Body of pancreas (tissue), 4 donors: ENCODE data around the gene PRSS3. TPM values are rescaled to one million over a fixed set of nuclear protein-coding genes. Genes with fewer than 3 reads are reported as not detected.
"Not testable (repeated sequence)": the region's sequence is repeated elsewhere in the genome, so short reads cannot be mapped to it uniquely, and the experiment has no call there.

Experiments used
- ATAC-seq: fragments of 150-250 bp; one replicate; pipeline ENCODE4 v1.9.1; 2016
- DNase-seq, 4 donors: peaks; one replicate each; pipeline ENCODE4 v3.0.0-alpha.2; 2019
- H3K27ac ChIP-seq, 4 donors: fragments of 200-600 bp; sonication (generic); 1 replicate in 3 of 4; 2 replicates in 1 of 4; pipeline versions ENCODE4 v1.5.1 to v1.6.1; 2016 to 2019; ENCODE audit warnings: mild to moderate bottlenecking in 1 of 4, mixed read lengths in 1 of 4, moderate library complexity in 1 of 4
- H3K27me3 ChIP-seq, 2 donors: fragments of 200-600 bp; sonication (generic); one replicate each; pipeline ENCODE4 v1.6.0; 2016; ENCODE audit warnings: mild to moderate bottlenecking in 1 of 2
- H3K36me3 ChIP-seq, 2 donors: fragments of 200-600 bp; sonication (generic); replicated peaks in 1 of 2; 2 replicates each; pipeline ENCODE4 v1.5.1; 2016; ENCODE audit warnings: low read depth in 2 of 2; ENCODE audit not compliant: insufficient read depth in 1 of 2
- H3K4me1 ChIP-seq: fragments of 200-600 bp; sonication (generic); one replicate; pipeline ENCODE4 v1.6.0; 2016
- H3K4me3 ChIP-seq, 2 donors: fragments of 200-600 bp; sonication (generic); 1 replicate in 1 of 2; 2 replicates in 1 of 2; pipeline ENCODE4 v1.5.1; 2016 to 2019
- H3K9me3 ChIP-seq, 3 donors: fragments of 200-600 bp; sonication (generic); 1 replicate in 2 of 3; 2 replicates in 1 of 3; pipeline ENCODE4 v1.5.1; 2016
- POLR2A ChIP-seq, 3 donors: fragments of 450-650 bp; IDR thresholded peaks; one replicate each; pipeline ENCODE4 v1.6.1; 2016; ENCODE audit warnings: antibody characterized with exemption in 3 of 3, mild to moderate bottlenecking in 2 of 3
- WGBS, 2 donors: methylation state at CpG; one replicate each; pipeline ENCODE4 v1.1.5; 2017; 5-methylcytosine and 5-hydroxymethylcytosine counted together
- intact Hi-C: fragments of 100-400 bp; cut with DNase I; formaldehyde crosslinking; loops from one replicate; pipeline ENCODE4 v1.15.1; 2023
- total RNA-seq, 2 donors: library from RNA; depleted of rRNA; stranded (reverse); fragments of >200 nt; gene quantifications; one replicate each; pipeline ENCODE4 v1.1.0, GENCODE V29; 2016
- TF ChIP-seq, protein P1 (sequence below), 7 experiments: fragments of 450-650 bp in 4 of 7; fragments of 200-600 bp in 3 of 7; sonication (generic) in 3 of 7; IDR thresholded peaks; one replicate each; pipeline ENCODE4 v1.5.1; 2016 to 2019; ENCODE audit warnings: antibody characterized with exemption in 7 of 7

Gene PRSS3
- total RNA-seq, 2 donors from 2014 or later: 526 to 604 TPM

DNA sequence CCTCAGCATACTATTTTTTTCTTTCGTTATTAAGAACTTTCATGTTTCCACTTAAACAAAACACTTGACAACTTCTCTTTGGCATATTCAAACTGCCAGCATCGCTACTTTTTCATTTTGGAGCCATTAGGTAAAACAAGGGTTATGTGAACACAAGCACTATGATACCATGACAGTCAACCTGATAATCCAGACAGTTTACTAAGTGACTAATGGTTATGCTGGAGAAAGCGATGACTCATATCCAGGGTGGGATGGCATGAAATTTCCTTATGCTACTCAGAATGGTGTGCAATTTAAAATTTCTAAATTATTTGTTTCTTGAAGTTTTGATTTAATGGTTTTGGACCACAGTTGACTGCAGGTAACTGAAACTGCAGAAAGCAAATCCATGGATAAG lies 29.9 kb upstream of the PRSS3 start:
- H3K4me3 ChIP-seq: no peak overlapping the region
- no peaks in the 10 kb centered on the region for H3K9me3 ChIP-seq
- WGBS, 2 donors: 93% methylated on average over 3 of the region's 3 CpGs
- ATAC-seq: no peak
- TF ChIP-seq, protein P1, sequence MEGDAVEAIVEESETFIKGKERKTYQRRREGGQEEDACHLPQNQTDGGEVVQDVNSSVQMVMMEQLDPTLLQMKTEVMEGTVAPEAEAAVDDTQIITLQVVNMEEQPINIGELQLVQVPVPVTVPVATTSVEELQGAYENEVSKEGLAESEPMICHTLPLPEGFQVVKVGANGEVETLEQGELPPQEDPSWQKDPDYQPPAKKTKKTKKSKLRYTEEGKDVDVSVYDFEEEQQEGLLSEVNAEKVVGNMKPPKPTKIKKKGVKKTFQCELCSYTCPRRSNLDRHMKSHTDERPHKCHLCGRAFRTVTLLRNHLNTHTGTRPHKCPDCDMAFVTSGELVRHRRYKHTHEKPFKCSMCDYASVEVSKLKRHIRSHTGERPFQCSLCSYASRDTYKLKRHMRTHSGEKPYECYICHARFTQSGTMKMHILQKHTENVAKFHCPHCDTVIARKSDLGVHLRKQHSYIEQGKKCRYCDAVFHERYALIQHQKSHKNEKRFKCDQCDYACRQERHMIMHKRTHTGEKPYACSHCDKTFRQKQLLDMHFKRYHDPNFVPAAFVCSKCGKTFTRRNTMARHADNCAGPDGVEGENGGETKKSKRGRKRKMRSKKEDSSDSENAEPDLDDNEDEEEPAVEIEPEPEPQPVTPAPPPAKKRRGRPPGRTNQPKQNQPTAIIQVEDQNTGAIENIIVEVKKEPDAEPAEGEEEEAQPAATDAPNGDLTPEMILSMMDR (IDR thresholded peaks at IDR 0.05): no peak
- TF ChIP-seq POLR2A (IDR thresholded peaks at IDR 0.05): no peak
- intact Hi-C loops: no loop called here
- H3K27ac ChIP-seq: no peak overlapping the region
- DNase-seq: no peak
- H3K36me3 ChIP-seq: no peaks in the 10 kb centered on the region
- H3K27me3 ChIP-seq: no peaks in the 10 kb centered on the region
- H3K4me1 ChIP-seq: peaks cover 10% of the 10 kb centered on the region

DNA sequence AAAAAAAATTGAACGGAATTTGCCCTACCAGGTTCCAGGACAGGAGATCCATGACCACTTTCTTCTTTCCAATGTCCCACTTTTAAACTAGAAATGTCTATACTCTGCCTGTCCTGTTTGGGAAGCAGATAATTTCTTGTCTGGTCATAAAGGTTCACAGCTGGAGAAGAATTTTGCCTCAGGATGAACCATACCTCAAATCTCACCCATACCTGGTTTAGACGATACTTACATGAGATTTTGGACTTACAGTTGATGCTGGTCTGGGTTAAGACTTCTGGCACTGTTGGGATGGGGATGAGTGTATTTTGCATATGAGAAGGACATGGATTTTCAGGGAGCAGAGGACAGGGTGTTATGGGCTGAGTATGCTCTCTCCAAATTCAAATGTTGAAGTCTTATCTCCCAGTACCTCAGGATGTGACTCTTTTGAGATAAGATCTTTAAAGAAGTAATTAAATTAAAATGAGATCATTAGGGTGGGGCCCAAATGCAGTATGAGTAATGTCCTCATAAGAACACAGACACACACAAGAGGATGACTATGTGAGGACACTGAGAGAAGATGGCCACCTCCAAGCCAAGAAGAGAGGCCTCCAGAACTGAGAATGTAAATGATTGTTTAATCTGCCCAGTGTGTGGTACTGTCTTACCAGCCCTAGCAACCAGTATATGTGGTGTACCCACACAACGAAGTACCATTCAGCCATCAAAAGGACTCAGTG lies 25.0 kb upstream of the PRSS3 start:
- ATAC-seq, H3K9me3 ChIP-seq, intact Hi-C loops: not testable (repeated sequence)

DNA sequence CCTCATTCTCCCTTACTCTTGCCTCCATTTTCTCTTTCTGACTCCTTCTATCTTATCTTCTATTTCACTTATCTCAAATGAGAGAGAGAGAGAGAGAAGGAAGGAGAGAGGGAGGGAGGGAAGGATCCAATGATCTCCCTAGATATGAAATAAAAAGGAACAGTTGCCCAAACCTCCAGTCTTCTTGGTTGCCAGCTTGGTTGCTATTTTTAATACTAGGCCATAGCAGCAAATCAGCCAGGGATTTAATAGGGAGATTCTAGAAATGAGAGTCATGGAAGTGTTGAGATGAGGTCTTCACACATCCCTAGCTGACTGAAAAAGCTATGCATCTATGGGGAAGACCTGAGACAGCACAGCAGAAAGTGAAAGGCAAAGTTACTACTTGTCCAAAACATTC lies 22.2 kb upstream of the PRSS3 start:
- DNase-seq, H3K4me3 ChIP-seq, intact Hi-C loops, H3K36me3 ChIP-seq, H3K27me3 ChIP-seq, ATAC-seq, H3K9me3 ChIP-seq: not testable (repeated sequence)
- H3K27ac ChIP-seq: peak overlapping the region in 1 of 4 donors; percentile 54
- peaks cover 20% of the 10 kb centered on the region for H3K4me1 ChIP-seq

More for the DNA sequence above, 25.0 kb upstream of the PRSS3 start:
- H3K36me3 ChIP-seq, DNase-seq, H3K4me3 ChIP-seq, H3K27me3 ChIP-seq, H3K27ac ChIP-seq: not testable (repeated sequence)
- WGBS, 2 donors: 76 to 89% methylated on average over 3 of the region's 3 CpGs
- H3K4me1 ChIP-seq: peaks cover 20% of the 10 kb centered on the region

DNA sequence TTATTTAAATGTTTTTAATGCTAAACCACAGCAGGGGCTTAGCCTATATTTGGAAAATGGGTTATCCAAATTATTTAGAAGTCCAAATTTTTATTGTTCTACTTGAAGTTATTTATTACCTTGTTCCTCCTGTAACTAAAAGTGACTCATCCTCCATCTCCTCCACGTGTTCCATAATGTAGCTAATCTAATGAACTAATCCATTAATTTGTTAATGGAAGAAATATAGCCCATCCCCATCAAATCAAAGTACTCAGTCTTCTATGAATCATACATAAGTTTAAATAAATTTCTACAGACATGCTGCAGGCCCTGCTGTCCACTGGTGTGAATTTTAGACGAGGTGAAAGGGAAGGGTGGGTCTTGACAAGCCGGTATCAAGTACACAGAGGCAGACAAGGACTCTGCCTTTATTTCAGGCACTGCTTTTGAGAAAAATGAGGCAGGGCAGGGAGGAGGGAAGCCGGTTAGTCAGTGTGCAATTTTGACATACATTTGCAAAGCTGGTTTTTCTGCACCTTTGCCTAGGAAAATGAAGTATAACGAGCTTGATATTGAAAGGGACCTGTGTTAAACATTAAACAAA lies 21.2 kb upstream of the PRSS3 start:
- Histone ChIP-seq H3K4me1 (peaks cover 27% of the 10 kb centered on the region), H3K27ac (peak overlapping the region in 2 of 4 donors; percentile 30 to 54)
- H3K9me3 ChIP-seq, ATAC-seq, DNase-seq, H3K4me3 ChIP-seq, H3K27me3 ChIP-seq, H3K36me3 ChIP-seq, intact Hi-C loops: not testable (repeated sequence)
- 27 to 34% methylated on average over 5 of the region's 5 CpGs for WGBS, 2 donors

DNA sequence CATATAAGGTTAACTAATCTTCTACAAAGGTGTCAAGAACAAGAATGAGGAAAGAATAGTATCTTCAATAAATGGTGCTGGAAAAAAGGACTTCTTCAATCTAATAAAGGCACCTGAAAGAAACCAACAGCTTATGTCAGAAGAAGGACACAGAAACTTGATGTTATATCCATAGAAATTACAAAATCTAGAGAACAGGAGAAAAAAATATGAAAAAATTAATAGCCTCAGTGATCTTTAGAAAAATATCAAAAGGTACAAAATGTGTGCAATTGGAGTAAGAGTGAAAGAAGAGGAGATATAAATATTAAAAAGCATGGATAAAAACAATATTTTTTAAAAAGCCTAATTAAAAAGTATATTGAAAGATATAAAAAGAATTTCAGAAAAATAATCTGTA lies 18.8 kb upstream of the PRSS3 start:
- H3K36me3 ChIP-seq: no peaks in the 10 kb centered on the region
- no peak for TF ChIP-seq POLR2A (IDR thresholded peaks at IDR 0.05)
- TF ChIP-seq, protein P1 (IDR thresholded peaks at IDR 0.05): no peak
- H3K4me3 ChIP-seq: no peak overlapping the region
- no peaks in the 10 kb centered on the region for H3K9me3 ChIP-seq
- intact Hi-C loops: no loop called here
- no peak for ATAC-seq
- no peak overlapping the region for H3K27ac ChIP-seq
- no peak for DNase-seq
- no peaks in the 10 kb centered on the region for H3K27me3 ChIP-seq
- peaks cover 31% of the 10 kb centered on the region for H3K4me1 ChIP-seq

DNA sequence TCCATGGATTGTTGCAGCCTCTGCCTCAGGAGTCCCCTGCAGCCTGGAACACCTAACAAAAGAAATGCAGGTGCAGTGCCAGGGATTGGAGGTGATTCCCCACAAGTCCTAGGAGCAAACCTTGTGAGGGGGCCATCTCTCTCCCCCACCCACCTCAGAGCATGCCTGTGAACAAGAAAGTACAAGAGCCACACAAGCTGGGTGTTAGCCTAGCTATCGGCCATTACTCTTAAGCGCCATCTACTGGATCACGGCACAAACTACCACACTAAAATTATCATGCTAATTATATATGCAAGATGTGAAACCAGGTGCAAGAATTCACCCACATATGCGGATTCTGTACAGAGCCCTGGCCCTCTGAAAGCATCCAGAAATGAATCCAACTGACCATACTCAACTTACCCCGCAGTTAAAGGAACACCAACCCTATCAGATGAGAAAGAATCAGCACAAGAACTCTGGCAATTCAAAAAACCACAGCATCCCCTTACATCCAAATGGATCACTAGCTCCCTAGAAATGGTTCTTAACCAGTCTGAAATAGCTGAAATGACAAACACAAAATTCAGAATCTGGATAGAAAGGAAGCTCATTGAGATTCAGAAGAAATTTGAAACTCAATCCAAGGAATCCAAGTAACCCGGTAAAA lies 16.5 kb upstream of the PRSS3 start:
- TF ChIP-seq POLR2A (IDR thresholded peaks at IDR 0.05): no peak
- TF ChIP-seq, protein P1 (IDR thresholded peaks at IDR 0.05): peak; percentile 46 to 76 (median 70)
- 11 to 12% methylated on average over 6 of the region's 6 CpGs for WGBS, 2 donors
- H3K4me3 ChIP-seq: no peak overlapping the region
- intact Hi-C loops: no loop called here
- H3K36me3 ChIP-seq: no peaks in the 10 kb centered on the region
- ATAC-seq (peak; percentile 83), DNase-seq (peak; percentile 59 to 72 (median 66))
- no peaks in the 10 kb centered on the region for H3K27me3 ChIP-seq
- H3K27ac ChIP-seq: peak overlapping the region in 2 of 4 donors; percentile 1 to 18
- H3K4me1 ChIP-seq: peaks cover 31% of the 10 kb centered on the region
- no peaks in the 10 kb centered on the region for H3K9me3 ChIP-seq
